Naive thymus-derived CD8-positive, alpha-beta T cell (primary cell): Measurements from ENCODE around the gene CASS4. TPM values are rescaled to one million over a fixed set of nuclear protein-coding genes. Genes with fewer than 3 reads are reported as not detected.
A peak's percentile ranks its signal among the peaks of the same experiment; 100 is the strongest.

Experiments
- ATAC-seq, 2 donors: fragments of 150-1000 bp; cut with Tn5 transposase in 1 of 2; sonication (Bioruptor Pico), chemical (Tn5 transposase) in 1 of 2; 1 replicate in 1 of 2; 2 replicates in 1 of 2; pipeline ENCODE4 v1.10.0; 2021; ENCODE audit warnings: mild to moderate bottlenecking in 2 of 2, moderate library complexity in 2 of 2
- POLR2A ChIA-PET: fragments of 350-600 bp; sonication (Branson Sonifier 250); formaldehyde crosslinking; loops from one replicate; lab custom pipeline; 2021; ENCODE audit warnings: antibody characterized with exemption; lab: Charles Lee
- DNase-seq, 10 donors: peaks; one replicate each; pipeline versions ENCODE4 v3.0.0 to v3.0.0-alpha.2; 2020 to 2022
- H3K27ac Mint-ChIP-seq, 10 donors: one replicate each; pipeline ENCODE4 v1.8.0; 2020 to 2022; ENCODE audit warnings: mild to moderate bottlenecking in 10 of 10, mixed read lengths in 10 of 10, moderate library complexity in 4 of 10, inconsistent platforms in 1 of 10
- H3K27me3 Mint-ChIP-seq, 5 donors: one replicate each; pipeline ENCODE4 v1.8.0; 2021 to 2022; ENCODE audit warnings: mixed read lengths in 5 of 5
- H3K36me3 Mint-ChIP-seq, 3 donors: one replicate each; pipeline ENCODE4 v1.8.0; 2020 to 2022; ENCODE audit warnings: mixed read lengths in 3 of 3, mild to moderate bottlenecking in 2 of 3, inconsistent platforms in 1 of 3
- H3K4me1 Mint-ChIP-seq, 4 donors: one replicate each; pipeline ENCODE4 v1.8.0; 2021 to 2022; ENCODE audit warnings: mixed read lengths in 4 of 4
- H3K4me3 Mint-ChIP-seq, 10 donors: one replicate each; pipeline ENCODE4 v1.8.0; 2020 to 2022; ENCODE audit warnings: mild to moderate bottlenecking in 10 of 10, mixed read lengths in 10 of 10, moderate library complexity in 6 of 10, inconsistent platforms in 1 of 10
- H3K9me3 Mint-ChIP-seq, 9 donors: one replicate each; pipeline ENCODE4 v1.8.0; 2020 to 2022; ENCODE audit warnings: mixed read lengths in 9 of 9, mild to moderate bottlenecking in 3 of 9, inconsistent platforms in 1 of 9, moderate library complexity in 1 of 9
- polyA plus RNA-seq, 3 donors: library from polyadenylated mRNA; unstranded; fragments of 300-500 nt; fragmentation: Illumina TruSeq; gene quantifications; one replicate each; pipeline ENCODE4 v1.2.3, GENCODE V29; 2021
- total RNA-seq, 8 experiments: library from RNA in 2 of 8; stranded (reverse) in 2 of 8; gene quantifications; one replicate each; pipeline ENCODE4 v1.2.3 and lab custom pipeline; 2021 to 2026

Gene CASS4
- total and polyA plus RNA-seq, 5 experiments from 2014 or later = 5.5 to 12.9 (median 11.2) TPM

GRCh38 chr20:56469077-56469449, 57.0 kb downstream of the CASS4 start:
- H3K4me3 Mint-ChIP-seq = peak overlapping the region; percentile 96 to 100 (median 99)
- ATAC-seq = no peak
- H3K27ac Mint-ChIP-seq = peak overlapping the region; percentile 97 to 100 (median 100)
- H3K36me3 Mint-ChIP-seq = peaks cover 0 to 27% (median 0%) of the 10 kb centered on the region in 3 donors
- no peaks in the 10 kb centered on the region for H3K27me3 Mint-ChIP-seq
- no peak for DNase-seq
- peaks cover 15 to 51% (median 39%) of the 10 kb centered on the region in 4 donors for H3K4me1 Mint-ChIP-seq
- POLR2A ChIA-PET = interaction anchor here (0.9 to 2.9 kb wide), 6 partner anchors 17 to 76 kb away, joined by 3 to 19 read pairs (median 5); partner anchors contain the start of genes AURKA, CASS4 and CSTF1
- H3K9me3 Mint-ChIP-seq = no peaks in the 10 kb centered on the region

DNA sequence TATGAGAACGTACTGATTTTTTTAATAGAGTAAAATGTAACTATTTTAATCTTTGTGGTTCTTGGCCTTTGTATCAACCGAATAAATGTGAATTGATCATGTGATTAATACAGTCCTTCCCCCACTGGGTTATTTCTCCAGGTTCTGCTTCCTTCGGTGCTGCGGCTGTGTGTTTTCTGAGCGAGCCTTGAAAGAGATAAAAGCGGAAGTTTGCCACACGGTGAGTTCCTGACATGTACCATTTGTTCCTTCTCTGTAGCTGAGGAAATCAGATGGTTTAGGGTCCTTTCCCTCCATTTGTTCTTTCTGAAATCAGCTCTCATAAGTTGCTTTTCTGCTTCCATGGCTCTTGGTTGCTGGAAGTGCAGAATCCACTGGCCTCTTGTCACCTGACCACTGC, 71.9 kb downstream of the CASS4 start:
- peak in 3 of 10 donors; percentile 3 to 38 (median 26) for DNase-seq
- no peaks in the 10 kb centered on the region for H3K9me3 Mint-ChIP-seq
- POLR2A ChIA-PET = interaction anchor here (0.7 kb wide), 1 partner anchor 24 kb away, joined by 3 read pairs; no protein-coding TSS in a partner anchor
- peaks cover 18 to 94% (median 28%) of the 10 kb centered on the region in 3 donors for H3K36me3 Mint-ChIP-seq
- no peaks in the 10 kb centered on the region for H3K27me3 Mint-ChIP-seq
- peak overlapping the region; percentile 82 to 94 (median 90) for H3K27ac Mint-ChIP-seq
- ATAC-seq = peak; percentile 63 to 80
- peak overlapping the region; percentile 63 to 88 (median 76) for H3K4me3 Mint-ChIP-seq
- H3K4me1 Mint-ChIP-seq = peaks cover 30 to 58% (median 42%) of the 10 kb centered on the region in 4 donors

- no peak for DNase-seq
- no peaks in the 10 kb centered on the region for H3K27me3 Mint-ChIP-seq
- no peak overlapping the region for H3K4me3 Mint-ChIP-seq
- ATAC-seq = no peak
- peaks cover 11 to 91% (median 22%) of the 10 kb centered on the region in 3 donors for H3K36me3 Mint-ChIP-seq
- POLR2A ChIA-PET = no interaction called here
- no peaks in the 10 kb centered on the region for H3K9me3 Mint-ChIP-seq
- peaks cover 28 to 47% (median 32%) of the 10 kb centered on the region in 4 donors for H3K4me1 Mint-ChIP-seq
- peak overlapping the region in 2 of 10 donors; percentile 56 to 81 for H3K27ac Mint-ChIP-seq
Measured at GRCh38 chr20:56487216-56487615, 75.2 kb downstream of the CASS4 start.

DNA sequence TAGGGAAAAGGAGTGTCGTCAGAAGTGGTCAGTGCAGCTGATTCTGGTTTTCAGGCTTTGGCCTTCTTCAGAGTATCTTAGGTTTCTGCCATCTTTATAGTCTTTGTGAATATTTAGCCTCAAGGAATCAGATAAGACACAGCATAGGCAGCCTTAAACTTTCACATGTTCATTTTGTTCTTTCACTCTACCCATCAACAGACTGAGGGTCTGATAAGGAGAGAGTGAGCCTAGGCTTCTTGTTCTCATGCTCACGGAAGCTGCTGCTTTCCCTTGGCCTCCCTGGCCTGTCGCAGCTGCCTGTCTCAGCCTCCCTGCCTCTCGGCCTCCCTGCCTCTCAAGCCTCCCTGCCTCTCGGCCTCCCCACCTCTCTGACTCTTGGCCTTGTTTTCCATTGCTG, 76.5 kb downstream of the CASS4 start:
- Mint-ChIP-seq H3K4me3 (no peak overlapping the region), H3K36me3 (peaks cover 11 to 92% (median 22%) of the 10 kb centered on the region in 3 donors), H3K9me3 (no peaks in the 10 kb centered on the region), H3K27me3 (no peaks in the 10 kb centered on the region), H3K4me1 (peaks cover 18 to 37% (median 23%) of the 10 kb centered on the region in 4 donors), H3K27ac (peak overlapping the region in 3 of 10 donors; percentile 24 to 81 (median 38))
- ATAC-seq (no peak), DNase-seq (no peak)
- POLR2A ChIA-PET = no interaction called here

DNA sequence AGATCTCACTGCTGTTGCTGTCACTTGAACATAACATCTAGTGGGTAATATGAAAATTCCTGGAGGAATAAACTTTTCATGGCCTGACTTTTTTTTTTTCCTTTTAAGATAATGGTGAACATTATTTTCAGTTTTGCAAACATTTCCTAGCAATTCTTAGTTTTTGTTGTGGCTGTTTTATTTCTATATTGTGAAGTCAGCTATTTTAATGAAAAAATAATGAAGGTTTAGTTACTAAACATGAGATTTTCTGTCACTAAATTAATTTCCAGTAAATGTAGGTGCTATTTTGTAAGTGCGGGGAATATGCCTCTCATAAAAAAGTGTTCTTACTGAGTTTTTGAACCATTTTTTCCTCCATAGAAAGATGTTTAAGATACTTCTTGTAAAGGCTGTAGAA, 89.1 kb downstream of the CASS4 start:
- no peaks in the 10 kb centered on the region for H3K27me3 Mint-ChIP-seq
- POLR2A ChIA-PET = no interaction called here
- peaks cover 0 to 18% (median 8%) of the 10 kb centered on the region in 4 donors for H3K4me1 Mint-ChIP-seq
- no peak overlapping the region for H3K4me3 Mint-ChIP-seq
- H3K36me3 Mint-ChIP-seq = peaks cover 16 to 43% (median 24%) of the 10 kb centered on the region in 3 donors
- no peak for DNase-seq
- H3K9me3 Mint-ChIP-seq = peaks cover 0 to 9% (median 0%) of the 10 kb centered on the region in 9 donors
- no peak for ATAC-seq
- H3K27ac Mint-ChIP-seq = no peak overlapping the region

- POLR2A ChIA-PET = no interaction called here
- no peaks in the 10 kb centered on the region for H3K9me3 Mint-ChIP-seq
- H3K4me1 Mint-ChIP-seq = peaks cover 1 to 16% (median 8%) of the 10 kb centered on the region in 4 donors
- no peaks in the 10 kb centered on the region for H3K27me3 Mint-ChIP-seq
- peak overlapping the region in 4 of 10 donors; percentile 25 to 53 (median 49) for H3K27ac Mint-ChIP-seq
- ATAC-seq (no peak), DNase-seq (no peak)
- no peak overlapping the region for H3K4me3 Mint-ChIP-seq
- peaks cover 0 to 29% (median 4%) of the 10 kb centered on the region in 3 donors for H3K36me3 Mint-ChIP-seq
Measured at GRCh38 chr20:56503916-56504315, 91.9 kb downstream of the CASS4 start.

- Mint-ChIP-seq H3K4me1 (peaks cover 1 to 16% (median 8%) of the 10 kb centered on the region in 4 donors), H3K9me3 (no peaks in the 10 kb centered on the region), H3K27ac (peak overlapping the region in 5 of 10 donors; percentile 25 to 77 (median 53)), H3K27me3 (no peaks in the 10 kb centered on the region), H3K36me3 (peaks cover 0 to 32% (median 4%) of the 10 kb centered on the region in 3 donors), H3K4me3 (no peak overlapping the region)
- DNase-seq = peak in 5 of 10 donors; percentile 4 to 23 (median 17)
- POLR2A ChIA-PET = no interaction called here
- peak; percentile 50 to 59 for ATAC-seq
Measured at GRCh38 chr20:56504373-56505005, 92.4 kb downstream of the CASS4 start.

GRCh38 chr20:56506103-56506502, 94.0 kb downstream of the CASS4 start:
- no peak overlapping the region for H3K27ac Mint-ChIP-seq
- H3K9me3 Mint-ChIP-seq = no peaks in the 10 kb centered on the region
- POLR2A ChIA-PET = no interaction called here
- ATAC-seq = no peak
- no peaks in the 10 kb centered on the region for H3K27me3 Mint-ChIP-seq
- no peak for DNase-seq
- peaks cover 1 to 14% (median 8%) of the 10 kb centered on the region in 4 donors for H3K4me1 Mint-ChIP-seq
- H3K4me3 Mint-ChIP-seq = no peak overlapping the region
- peaks cover 0 to 24% (median 4%) of the 10 kb centered on the region in 3 donors for H3K36me3 Mint-ChIP-seq

Other genes with a start within 250 kb of the CASS4 start
- not detected for gene MC3R, start 163.5 kb upstream of the CASS4 start, total RNA-seq
- gene MC3R, start 163.5 kb upstream of the CASS4 start, polyA plus RNA-seq = not detected
- gene FAM210B, start 53.3 kb upstream of the CASS4 start, total RNA-seq = 10 to 100 TPM; 25.2 to 27.8 TPM
- 10 to 100 TPM; 26.7 to 32.9 (median 27.8) TPM for gene FAM210B, start 53.3 kb upstream of the CASS4 start, polyA plus RNA-seq
- gene AURKA, start 20.0 kb upstream of the CASS4 start, total RNA-seq = 1 to 10 TPM in 1 of 2 experiments, under 1 TPM in 1; 0.85 to 1.3 TPM
- under 1 TPM; 0.19 to 0.50 (median 0.44) TPM for gene AURKA, start 20.0 kb upstream of the CASS4 start, polyA plus RNA-seq
- 10 to 100 TPM; 43.7 to 52.8 TPM for gene CSTF1, start 19.6 kb upstream of the CASS4 start, total RNA-seq
- gene CSTF1, start 19.6 kb upstream of the CASS4 start, polyA plus RNA-seq = 10 to 100 TPM; 27.2 to 33.3 (median 27.7) TPM
- 10 to 100 TPM; 65.1 to 69.0 TPM for gene RTF2, start 56.4 kb downstream of the CASS4 start, total RNA-seq
- 100 to 1,000 TPM; 121 to 147 (median 138) TPM for gene RTF2, start 56.4 kb downstream of the CASS4 start, polyA plus RNA-seq
- gene FAM209A, start 112.5 kb downstream of the CASS4 start, total RNA-seq = 1 to 10 TPM; 7.5 to 7.9 TPM
- gene FAM209A, start 112.5 kb downstream of the CASS4 start, polyA plus RNA-seq = under 1 TPM in 2 of 3 donors, not detected in 1; 0.31 to 0.42 TPM
- gene FAM209B, start 121.0 kb downstream of the CASS4 start, total RNA-seq = 1 to 10 TPM; 4.4 to 5.2 TPM
- gene FAM209B, start 121.0 kb downstream of the CASS4 start, polyA plus RNA-seq = 1 to 10 TPM in 1 of 3 donors, not detected in 2; 1.7 TPM
- gene TFAP2C, start 217.0 kb downstream of the CASS4 start, total RNA-seq = not detected
- not detected for gene TFAP2C, start 217.0 kb downstream of the CASS4 start, polyA plus RNA-seq